8988T (cell line): ENCODE measurements around the gene SPRING1.
"Not testable (repeated sequence)": the region's sequence is repeated elsewhere in the genome, so short reads cannot be mapped to it uniquely, and the experiment has no call there.

Experiments
- DNase-seq: peaks from one replicate; pipeline ENCODE4 v3.0.0; 2011

SPRING1 gene, protein sequence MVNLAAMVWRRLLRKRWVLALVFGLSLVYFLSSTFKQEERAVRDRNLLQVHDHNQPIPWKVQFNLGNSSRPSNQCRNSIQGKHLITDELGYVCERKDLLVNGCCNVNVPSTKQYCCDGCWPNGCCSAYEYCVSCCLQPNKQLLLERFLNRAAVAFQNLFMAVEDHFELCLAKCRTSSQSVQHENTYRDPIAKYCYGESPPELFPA

DNA sequence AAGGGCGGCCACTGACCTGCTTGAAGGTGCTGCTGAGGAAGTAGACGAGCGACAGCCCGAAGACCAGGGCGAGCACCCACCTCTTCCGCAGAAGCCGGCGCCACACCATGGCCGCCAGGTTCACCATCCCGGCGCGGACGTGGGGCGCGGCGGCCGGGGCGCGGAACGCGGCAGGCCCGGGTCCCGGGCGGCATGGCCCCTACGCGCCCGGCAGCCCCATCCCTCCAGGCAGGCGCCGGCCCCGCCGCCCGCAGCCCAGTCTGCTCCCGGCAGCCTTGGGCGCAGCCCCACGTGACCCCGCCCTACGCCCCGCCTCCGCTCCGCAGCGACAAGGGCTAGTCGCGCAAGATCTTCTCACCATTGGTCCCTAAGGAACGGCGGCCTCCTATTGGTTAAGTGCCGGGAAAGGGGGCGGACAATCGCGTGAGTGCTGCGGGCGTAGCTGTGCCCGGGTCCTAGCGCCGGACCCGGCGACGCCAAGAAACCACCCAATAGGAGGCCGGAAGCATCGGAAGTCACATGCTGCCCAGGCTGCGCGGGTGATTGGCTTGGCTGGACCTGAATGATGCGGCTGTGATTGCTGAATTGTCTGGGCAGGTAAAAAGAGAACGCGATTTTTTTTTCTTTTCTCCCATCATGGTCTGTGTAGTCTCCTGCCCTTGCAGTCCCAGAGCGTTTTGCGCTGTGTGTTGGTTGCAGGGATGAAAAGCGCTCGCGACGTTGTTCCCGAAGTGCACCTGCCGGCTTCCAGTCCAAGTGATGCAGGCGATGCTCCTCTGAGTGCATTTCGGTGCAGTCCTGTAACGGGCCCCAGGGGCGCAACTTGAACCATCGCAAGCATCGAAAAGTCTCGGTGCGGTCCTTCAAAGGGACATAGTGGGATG is at the start of gene SPRING1, which contains the start of gene RNFT2:
TSS of gene SPRING1 (minus strand) at position 296 of the 884 bp plus-strand sequence. CDS start at position 127, 169 bp downstream.
TSS of gene RNFT2 (plus strand) at position 542 of the 884 bp plus-strand sequence. CDS start 2,183 bp downstream, outside the sequence.
- peak; percentile 96 for DNase-seq

DNA sequence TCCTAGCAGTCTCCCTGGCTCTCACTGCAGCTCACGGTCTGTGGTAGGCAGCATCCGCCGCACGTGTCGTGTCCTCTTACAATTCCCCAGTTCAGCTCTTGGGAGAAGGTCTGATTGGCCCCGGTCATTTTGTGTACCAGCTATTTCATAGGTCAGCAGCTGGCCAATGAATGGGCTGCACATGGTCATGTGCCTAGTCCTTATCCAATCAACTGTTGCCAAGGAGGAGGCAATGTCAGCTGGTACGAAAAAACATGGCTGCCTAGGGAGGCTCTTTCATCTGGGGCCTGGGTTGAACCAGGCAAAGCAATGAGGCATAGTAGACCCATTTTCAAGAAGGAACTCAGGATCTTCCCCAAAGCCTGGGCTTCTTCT is 46.4 kb upstream of the SPRING1 start:
- no peak for DNase-seq

DNA sequence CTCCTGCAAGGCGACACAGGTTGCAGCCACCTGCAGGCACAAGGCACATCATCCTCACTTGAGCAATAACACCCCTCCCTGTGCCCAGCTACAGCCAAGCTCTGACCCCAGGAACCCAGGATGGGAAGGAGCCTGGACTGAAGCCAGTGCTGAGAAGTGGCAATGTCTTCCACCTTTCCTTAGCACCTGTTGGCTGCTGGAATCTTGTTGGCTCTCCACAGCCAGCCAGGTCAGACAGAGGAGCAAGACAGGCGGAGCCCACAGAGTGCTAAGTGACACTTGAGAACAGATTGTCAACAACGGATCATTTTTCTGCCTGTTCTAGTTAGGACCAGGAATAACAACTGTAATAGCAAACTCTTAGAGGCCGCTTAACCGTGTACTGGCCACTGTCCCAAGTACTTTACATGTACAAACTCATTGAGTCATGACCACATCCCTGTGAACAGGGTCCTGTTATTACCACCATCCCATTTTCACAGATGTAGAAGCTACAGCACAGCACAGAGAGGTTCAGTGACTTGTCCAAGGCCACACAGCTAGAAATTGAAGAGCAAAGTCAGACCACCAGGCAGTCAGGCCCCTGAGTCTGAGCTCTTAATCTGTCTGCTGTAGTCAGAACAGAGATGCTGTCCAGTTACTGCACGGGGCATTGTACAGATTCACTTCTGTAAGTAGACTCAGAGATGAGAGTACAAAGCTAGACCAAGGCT is 45.8 kb upstream of the SPRING1 start:
- DNase-seq, result no peak

DNA sequence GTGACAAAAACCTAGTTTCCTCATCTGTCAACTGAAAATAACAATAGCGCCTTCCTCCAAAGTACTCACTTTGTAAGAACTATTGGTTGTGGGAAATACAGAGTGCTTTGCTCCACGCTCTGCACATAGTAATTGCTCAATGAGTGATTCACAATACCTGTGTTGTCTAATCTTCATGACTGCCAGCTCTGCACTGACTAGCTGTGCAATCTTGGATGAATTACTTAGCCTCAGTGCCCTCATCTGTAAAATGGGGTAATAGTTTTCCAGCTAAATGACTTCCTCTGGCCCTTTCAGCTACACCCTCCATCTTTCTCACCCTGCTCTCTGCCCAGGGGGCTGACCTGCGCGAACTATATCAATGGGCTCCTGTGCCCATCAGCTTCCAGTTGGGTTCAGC is 43.1 kb upstream of the SPRING1 start:
- no peak for DNase-seq

DNA sequence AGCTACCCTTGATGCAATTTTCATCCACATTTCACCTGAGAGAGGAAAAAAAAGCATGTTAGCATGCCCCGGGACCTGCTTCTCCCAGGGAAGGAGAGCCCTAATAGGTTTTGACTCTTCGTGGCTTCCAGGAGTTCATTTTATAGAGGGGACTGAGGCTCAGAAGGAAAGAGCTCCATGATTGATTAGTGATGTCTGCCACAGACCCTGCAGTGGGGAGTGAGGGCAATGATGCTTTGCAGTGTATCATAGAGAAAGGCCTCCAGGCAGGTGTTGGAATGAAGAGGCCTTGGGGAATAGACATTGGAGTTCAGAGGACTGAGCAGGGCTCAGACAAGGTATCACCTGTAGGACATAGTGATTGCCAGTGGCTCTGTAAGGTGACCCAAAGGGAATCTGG is 41.7 kb upstream of the SPRING1 start:
- DNase-seq, result no peak

DNA sequence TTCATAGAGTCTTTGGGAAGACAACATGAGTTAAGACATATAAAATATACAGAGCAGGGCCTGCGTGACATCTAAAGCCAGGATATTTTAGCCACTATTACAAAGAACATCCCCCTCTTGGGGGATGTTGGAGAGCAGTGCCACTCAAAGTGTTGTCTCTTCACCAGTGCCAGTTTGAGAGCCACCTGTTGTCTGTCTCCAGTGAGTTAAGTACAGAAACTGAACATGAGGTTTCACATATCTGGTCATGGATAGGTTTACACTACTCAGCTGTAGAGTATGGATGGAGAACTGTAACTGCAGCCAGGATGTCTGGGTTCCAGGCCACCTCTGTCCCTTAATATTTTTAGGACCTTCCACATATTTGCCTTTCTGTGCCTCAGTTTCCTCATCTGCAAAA is 39.4 kb upstream of the SPRING1 start:
- no peak for DNase-seq

DNA sequence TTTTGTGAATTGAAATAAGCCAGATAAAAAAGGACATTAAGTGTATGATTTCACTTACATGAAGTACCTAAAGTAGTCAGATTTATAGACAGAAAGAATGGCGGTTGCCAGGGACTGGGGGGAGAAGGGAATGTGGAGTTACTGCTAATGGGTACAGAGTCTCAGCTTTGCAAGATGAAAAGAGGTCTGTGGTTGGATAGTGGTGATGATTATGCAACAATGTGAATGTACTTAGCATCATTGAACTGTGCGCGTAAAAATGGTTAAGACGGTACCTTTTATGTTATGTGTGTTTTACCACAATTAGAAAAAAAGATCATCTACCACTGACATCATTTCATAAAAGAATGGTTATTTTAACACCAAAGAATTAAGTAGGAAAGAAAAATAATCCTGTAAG is 36.2 kb upstream of the SPRING1 start:
- no peak for DNase-seq

DNA sequence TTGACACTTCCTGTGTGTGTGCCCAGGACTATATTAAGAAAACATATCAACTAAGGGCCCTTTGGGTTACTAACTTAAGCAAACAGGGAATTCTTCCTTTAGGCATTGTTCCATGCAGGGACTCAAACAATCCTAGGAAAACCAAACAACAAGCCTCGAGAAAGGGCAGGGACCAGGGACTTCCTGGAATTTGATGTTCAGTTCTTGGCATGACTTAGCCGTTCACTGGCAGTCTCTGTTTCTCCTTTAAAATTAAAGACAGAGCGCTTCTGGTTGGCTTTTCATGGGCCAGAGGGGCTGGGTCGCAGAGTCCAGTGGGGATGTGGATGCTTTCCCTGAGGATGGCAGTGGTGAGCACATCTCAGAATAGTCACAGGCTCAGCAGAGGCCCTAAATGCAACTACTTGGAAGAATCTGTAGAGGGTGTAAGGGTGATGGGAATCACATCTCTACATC is 35.4 kb upstream of the SPRING1 start:
- DNase-seq, result peak; percentile 63

DNA sequence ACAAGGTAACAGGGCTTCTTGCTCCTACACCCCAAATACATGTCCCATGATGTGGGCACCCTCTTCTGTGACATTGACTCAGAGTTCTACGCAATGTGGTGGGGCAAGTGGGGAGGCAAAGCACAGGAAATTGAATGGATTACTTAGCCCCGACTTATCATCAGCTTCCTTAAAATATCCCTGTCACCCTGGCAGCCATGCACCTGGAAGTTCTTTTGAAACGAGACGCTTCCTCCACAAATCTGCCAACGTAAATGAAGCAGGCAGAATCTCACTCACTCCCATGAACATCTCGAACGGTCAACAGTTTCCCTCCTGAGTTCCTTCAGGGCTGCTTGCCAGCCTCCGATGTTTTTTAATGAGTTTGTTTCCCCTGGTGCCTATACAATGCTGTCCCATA is 33.8 kb upstream of the SPRING1 start:
- no peak for DNase-seq

DNA sequence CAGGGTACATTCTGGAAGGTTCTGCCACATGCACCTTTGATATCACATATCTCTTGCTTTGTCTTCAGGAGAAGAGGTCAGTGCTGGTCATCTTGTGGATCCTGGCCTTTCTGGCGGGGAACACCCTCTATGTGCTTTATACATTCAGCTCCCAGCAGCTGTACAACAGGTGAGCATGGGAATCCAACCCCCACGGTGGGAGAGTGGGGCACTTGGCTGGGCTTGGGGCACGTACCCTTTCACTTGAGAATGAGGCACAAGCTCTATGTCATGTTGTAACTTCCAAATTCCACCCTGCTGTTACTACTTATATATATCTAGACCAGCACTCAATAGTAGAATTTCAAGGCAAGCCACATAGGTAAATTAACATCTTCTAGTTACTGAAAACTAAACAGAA is 28.9 kb upstream of the SPRING1 start:
- DNase-seq, result no peak

DNA sequence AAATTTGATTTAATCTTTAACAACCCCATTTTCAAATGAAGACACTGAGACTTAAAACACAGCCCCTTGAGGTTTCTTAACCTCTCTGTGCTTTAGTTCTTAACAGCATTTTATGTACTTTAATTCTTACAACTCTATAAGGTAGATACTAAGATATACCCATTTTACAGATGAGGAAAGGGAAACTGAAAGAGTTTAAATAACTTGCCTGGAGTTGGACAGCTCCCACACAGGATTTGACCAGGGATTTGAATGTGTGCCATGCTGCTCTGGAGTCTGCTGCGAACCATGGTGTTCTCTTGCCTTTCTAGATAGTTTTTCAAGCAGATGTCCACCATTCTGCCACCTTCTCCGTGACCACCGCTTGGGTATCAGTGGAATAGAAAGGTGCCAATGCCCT is 28.4 kb upstream of the SPRING1 start:
- DNase-seq, result no peak

DNA sequence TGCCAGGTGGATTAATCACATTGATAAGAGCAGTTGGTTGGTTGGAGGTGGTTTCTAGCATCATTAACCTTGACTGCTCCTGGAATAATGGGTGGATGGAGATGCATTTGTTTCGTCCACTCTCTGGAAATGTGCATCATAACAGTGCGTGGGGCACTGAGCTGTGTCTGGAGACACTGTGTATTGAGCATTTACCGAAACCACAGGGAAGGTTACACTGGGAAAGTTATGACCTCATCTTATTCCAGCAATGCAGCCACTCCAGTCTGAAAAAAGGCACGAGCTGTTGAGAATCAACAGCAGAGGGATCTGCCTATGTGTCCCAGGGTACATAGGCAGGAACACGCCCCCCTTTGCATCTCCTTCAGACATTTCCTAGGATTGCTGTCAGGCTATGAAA is 27.4 kb upstream of the SPRING1 start:
- no peak for DNase-seq

DNA sequence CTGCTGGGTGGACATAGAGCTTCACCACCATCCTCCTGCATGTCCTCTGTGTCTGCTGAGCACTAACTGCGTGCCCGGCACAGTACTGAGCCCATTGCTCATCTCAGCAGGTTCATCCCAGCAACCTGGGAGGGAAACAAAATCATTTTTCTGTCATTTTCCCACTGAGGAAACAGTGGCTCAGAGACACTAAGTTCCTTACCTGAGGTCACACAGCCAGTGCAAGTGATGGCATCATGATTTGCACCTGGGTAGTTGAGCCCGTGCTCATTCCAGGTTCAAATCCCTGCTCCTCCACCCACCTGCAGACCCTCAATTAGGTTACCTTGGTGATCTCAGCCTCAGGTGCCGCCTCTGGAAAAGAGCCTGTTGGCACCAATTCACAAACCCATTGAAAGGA is 23.6 kb upstream of the SPRING1 start:
- DNase-seq, result no peak

DNA sequence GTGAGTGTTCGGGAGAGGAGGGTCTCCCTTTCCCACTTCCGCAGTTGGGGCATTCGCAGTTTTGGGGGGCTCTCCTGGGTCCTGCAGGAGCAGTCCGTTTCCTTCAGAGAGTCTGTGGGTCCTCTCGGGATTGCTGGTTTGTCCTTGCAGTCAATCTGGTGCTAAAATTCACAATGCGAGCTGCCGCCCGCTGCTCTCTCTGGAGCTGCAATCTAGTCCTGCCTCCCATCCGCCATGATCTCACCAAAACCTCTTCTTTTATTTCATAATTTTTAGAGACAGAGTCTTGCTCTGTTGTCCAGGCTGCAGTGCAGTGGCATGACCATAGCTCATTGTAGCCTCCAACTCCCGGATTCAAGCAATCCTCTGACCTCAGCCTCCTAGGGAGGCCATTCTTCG is 22.8 kb upstream of the SPRING1 start:
- no peak for DNase-seq

DNA sequence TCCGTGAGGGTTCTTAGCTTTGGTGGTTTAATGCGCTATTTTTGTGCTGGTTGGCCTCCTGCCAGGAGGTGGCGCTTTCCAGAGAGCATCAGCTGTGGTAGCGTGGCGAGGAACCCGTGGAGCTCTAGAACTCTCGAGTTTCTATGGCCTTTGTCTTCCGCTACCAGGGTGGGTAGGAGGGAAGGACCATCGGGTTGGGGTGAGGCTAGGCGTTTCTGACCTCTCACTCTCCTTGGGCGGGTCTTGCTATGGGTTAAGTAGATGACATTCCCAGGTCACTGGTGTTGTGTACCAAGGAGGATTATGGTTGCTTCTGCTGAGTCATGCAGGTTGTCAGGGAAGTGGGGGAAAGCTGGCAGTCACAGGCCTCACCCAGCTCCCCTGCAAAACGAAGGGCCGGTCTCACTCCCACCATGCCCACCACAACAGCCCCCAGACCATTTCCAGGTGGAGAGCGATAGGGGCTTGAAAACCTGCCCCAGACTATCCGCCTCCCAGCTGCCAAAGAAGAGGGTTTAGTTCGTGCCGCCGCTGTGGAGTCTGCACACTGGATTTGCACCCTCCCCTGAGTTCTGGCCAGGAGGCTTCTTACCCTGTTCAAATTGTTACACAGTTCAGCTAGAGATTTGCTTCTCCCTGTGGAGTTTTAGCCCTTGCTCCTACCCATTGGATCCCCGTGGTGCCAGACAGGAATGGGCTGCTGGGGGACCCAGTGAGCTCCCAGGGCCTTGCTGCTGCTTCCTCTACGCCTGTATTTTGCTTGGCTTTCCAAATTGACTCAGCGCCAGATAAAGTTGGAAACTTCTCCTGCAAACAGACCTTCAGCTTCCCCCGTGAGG is 22.1 kb upstream of the SPRING1 start:
- no peak for DNase-seq

DNA sequence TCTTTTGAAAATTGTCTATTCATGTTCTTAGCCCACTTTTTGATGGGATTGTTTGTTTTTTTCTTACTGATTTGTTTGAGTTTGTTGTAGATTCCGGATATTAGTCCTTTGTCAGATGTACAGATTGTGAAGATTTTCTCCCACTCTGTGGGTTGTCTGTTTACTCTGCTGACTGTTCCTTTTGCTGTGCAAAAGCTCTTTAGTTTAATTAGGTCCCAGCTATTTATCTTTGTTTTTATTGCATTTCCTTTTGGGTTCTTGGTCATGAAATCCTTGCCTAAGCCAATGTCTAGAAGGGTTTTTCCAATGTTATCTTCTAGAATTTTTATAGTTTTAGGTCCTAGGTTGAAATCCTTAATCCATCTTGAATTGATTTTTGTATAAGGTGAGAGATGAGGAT is 16.9 kb upstream of the SPRING1 start:
- DNase-seq, result not testable (repeated sequence)

DNA sequence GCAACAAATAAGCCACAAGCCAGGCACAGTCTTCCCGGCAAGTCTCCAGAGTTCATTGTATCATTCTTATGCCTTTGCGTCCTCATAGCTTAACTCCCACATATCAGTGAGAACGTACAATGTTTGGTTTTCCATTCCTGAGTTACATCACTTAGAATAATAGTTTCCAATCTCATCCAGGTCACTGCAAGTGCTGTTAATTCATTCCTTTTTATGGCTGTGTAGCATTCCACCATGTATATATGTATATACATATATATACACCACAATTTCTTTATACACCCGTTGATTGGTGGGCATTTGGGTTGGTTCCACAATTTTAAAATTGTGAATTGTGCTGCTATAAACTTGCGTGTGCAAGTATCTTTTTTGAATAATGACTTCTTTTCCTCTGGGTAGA is 16.2 kb upstream of the SPRING1 start:
- not testable (repeated sequence) for DNase-seq

DNA sequence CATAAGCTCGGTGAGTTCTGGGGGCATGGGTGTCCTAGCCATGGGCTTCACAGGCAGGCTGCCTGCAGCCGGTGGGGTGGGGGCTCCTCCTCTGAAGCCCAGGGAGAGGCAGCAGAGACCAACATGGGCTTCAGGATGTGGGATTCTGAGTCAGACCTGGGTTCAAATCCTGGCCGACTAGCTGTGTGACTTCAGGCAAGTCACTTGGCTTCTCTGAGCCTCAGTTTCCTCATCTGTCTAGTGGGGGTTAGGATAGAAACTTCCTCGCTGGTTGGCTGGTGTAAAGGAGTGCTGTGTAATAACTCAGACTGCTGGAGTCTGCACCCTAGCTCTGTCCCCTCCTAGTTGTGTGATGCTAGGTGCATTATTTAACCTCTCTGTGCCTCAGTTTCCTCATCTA is 12.4 kb upstream of the SPRING1 start:
- no peak for DNase-seq

DNA sequence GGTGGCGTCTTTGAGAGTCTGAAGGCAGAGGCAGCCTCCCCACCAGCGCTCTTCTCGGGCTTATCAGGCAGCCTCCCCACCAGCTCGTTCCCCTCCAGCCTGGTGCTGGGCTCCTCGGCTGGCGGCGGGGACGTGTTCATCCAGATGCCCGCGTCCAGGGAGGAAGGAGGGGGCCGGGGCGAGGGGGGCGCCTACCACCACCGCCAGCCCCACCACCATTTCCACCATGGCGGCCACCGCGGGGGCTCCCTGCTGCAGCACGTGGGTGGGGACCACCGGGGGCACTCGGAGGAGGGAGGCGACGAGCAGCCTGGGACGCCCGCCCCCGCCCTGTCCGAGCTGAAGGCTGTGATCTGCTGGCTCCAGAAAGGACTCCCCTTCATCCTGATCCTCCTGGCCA is 12.0 kb upstream of the SPRING1 start:
- DNase-seq, result no peak

DNA sequence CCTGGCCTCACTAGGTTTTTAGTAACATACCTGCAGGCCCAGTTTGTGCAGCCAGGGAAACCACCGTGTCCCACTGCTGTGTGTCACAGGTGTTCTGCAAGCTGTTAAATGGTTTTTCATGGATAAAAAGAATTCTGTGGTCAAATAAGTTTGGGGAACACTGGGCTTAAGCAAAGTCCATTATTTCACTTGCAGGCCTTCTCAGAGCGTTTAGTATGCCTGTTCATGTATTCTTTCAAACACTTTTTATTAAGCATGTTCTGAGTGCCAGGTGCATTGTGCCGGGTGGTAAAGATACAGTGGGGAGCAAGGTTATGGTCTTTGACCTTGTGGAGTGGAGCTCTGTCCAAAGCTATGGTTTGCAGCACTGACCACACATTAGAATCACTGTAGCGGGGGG is 7.7 kb upstream of the SPRING1 start:
- no peak for DNase-seq

DNA sequence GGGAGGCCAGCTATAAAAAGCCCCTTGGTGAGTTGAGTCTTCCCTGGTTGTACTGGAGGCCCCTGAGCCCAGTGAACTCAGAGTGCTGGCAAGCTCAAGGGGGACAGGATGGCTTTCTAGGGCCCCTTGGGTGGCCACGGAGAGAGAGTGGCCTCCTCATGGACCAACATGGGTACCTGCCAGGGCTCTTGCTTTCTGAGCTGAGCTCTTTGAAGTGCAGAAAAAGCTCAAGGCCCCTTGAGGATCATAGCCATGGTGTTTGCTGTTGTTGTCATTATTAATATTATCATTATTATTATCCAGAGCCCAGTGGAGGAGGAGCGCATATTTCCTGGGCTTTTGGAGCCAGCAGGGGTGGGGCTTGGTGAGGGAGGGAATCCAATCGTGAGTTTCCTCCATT is 6.9 kb upstream of the SPRING1 start:
- no peak for DNase-seq

DNA sequence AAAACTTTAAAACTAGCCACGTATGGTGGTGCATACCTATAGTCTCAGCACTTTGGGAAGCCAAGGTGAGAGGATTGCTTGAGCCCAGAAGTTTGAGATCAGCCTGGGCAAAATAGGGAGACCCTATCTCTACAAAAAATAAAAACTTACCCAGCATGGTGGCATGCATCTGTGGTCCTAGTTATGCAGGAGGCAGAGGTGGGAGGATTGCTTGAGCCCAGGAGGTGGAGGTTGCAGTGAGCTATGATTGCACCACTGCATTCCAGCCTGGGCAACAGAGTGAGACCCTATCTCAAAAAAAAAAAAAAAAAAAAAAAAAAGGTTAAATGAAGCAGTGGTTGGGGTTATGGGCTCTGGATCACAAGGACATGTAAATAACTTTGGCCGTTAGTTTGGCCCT is 4.9 kb upstream of the SPRING1 start:
- not testable (repeated sequence) for DNase-seq

DNA sequence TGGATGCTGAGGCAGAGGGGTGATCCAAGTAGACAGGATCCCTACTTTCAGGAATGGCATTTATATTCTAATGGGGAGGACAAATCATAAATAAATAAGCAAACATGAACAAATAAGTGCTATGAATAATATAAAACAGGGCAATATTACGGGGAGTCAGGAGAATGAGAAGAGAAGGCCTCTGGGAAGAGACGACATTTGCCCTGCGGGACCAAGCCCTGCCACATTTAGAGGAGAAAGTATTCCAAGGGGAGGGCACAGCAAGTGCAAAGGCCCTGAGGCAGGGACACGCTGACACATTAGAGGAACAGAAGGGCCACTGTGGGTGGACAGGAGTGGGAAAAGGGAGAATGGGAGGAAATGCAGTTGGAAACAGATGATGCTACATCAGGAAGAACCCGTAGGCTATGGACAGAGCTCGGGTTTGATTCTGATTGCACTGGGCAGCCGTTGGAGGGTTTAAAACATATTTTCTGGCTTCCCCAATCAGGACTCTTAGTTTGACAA is 1.6 kb upstream of the SPRING1 start:
- DNase-seq, result no peak
